HEK293 (cell line): ENCODE measurements around the gene DBX2.
A peak's percentile ranks its signal among the peaks of the same experiment; 100 is the strongest.

Source experiments
- CTCF ChIA-PET: fragments of 350-600 bp; formaldehyde crosslinking; extraction: SDS; loops from one replicate; lab custom pipeline; 2021; ENCODE audit warnings: antibody characterized with exemption; lab: Yijun Ruan, JAX
- POLR2A ChIA-PET: fragments of 300-600 bp; formaldehyde crosslinking; extraction: SDS; loops from one replicate; lab custom pipeline; 2020; ENCODE audit warnings: antibody characterized with exemption, inconsistent platforms; lab: Yijun Ruan, JAX
- H3K27ac ChIP-seq: fragments of 200-500 bp; sonication (Bioruptor generic); 2 replicates; pipeline ENCODE4 v1.5.1; 2014; ENCODE audit warnings: low read depth, low read length, control low read depth, inconsistent platforms; ENCODE audit errors: extremely low read depth
- H3K36me3 ChIP-seq, 2 experiments: fragments of 200-500 bp in 1 of 2; sonication (Bioruptor generic) in 1 of 2; 1 replicate in 1 of 2; 2 replicates in 1 of 2; pipeline ENCODE4 v1.5.1; 2014 to 2017; ENCODE audit warnings: inconsistent platforms in 2 of 2, low read length in 2 of 2; ENCODE audit not compliant: control insufficient read depth in 2 of 2, insufficient read depth in 1 of 2
- H3K4me1 ChIP-seq: fragments of 200-500 bp; sonication (Bioruptor generic); 2 replicates; pipeline ENCODE4 v1.5.1; 2014; ENCODE audit warnings: mild to moderate bottlenecking, low read length, inconsistent platforms; ENCODE audit not compliant: control insufficient read depth, insufficient read depth
- H3K4me3 ChIP-seq: 2 replicates; pipeline ENCODE4 v1.5.1; 2011; ENCODE audit warnings: low read depth, mild to moderate bottlenecking, control low read depth, low read length, moderate library complexity
- H3K9me3 ChIP-seq: fragments of 200-500 bp; sonication (Bioruptor generic); 2 replicates; pipeline ENCODE4 v1.5.1; 2014; ENCODE audit warnings: low read depth, low read length, inconsistent platforms; ENCODE audit not compliant: control insufficient read depth, insufficient read depth
- KLF10 ChIP-seq: fragments of 450-650 bp; IDR thresholded peaks from 2 replicates; pipeline ENCODE4 v1.5.1; 2018; ENCODE audit warnings: missing biosample characterization, mild to moderate bottlenecking, missing genetic modification characterization
- ZBTB17 ChIP-seq: fragments of 450-650 bp; formaldehyde crosslinking; IDR thresholded peaks from 2 replicates; pipeline ENCODE4 v1.5.1; 2016; ENCODE audit warnings: missing biosample characterization, missing genetic modification characterization
- ZNF10 ChIP-seq: fragments of 450-650 bp; formaldehyde crosslinking; IDR thresholded peaks from 2 replicates; pipeline ENCODE4 v1.5.1; 2017; ENCODE audit warnings: missing biosample characterization, missing genetic modification characterization
- ZNF16 ChIP-seq: fragments of 450-650 bp; formaldehyde crosslinking; IDR thresholded peaks from 2 replicates; pipeline ENCODE4 v1.5.1; 2016; ENCODE audit warnings: low read depth, missing biosample characterization, missing genetic modification characterization
- ZNF350 ChIP-seq: fragments of 450-650 bp; formaldehyde crosslinking; IDR thresholded peaks from 2 replicates; pipeline ENCODE4 v1.5.0; 2017; ENCODE audit warnings: missing biosample characterization, mild to moderate bottlenecking, missing genetic modification characterization
- ZNF510 ChIP-seq: fragments of 450-650 bp; formaldehyde crosslinking; IDR thresholded peaks from 2 replicates; pipeline ENCODE4 v1.5.1; 2018; ENCODE audit warnings: mild to moderate bottlenecking, missing genetic modification characterization, missing biosample characterization; ENCODE audit not compliant: insufficient replicate concordance
- ZNF548 ChIP-seq: fragments of 450-650 bp; formaldehyde crosslinking; IDR thresholded peaks from 2 replicates; pipeline ENCODE4 v1.5.1; 2016; ENCODE audit warnings: missing biosample characterization, missing genetic modification characterization
- ZNF596 ChIP-seq: fragments of 450-650 bp; IDR thresholded peaks from 2 replicates; pipeline ENCODE4 v1.5.0; 2018; ENCODE audit warnings: missing biosample characterization, mild to moderate bottlenecking, missing genetic modification characterization, moderate library complexity
- ZNF658 ChIP-seq: fragments of 450-650 bp; formaldehyde crosslinking; IDR thresholded peaks from 2 replicates; pipeline ENCODE4; 2016; ENCODE audit warnings: missing biosample characterization, missing genetic modification characterization
- ZNF791 ChIP-seq: fragments of 450-650 bp; formaldehyde crosslinking; IDR thresholded peaks from 2 replicates; pipeline ENCODE4 v1.5.1; 2016; ENCODE audit warnings: missing biosample characterization, missing genetic modification characterization
- TF ChIP-seq, protein P1 (sequence below): fragments of 450-650 bp; formaldehyde crosslinking; IDR thresholded peaks from 2 replicates; pipeline ENCODE4 v1.5.1; 2016; ENCODE audit warnings: missing biosample characterization, missing genetic modification characterization
- TF ChIP-seq, protein P2 (sequence below): fragments of 450-650 bp; formaldehyde crosslinking; IDR thresholded peaks from 2 replicates; pipeline ENCODE4 v1.5.1; 2017; ENCODE audit warnings: missing biosample characterization, mild to moderate bottlenecking, missing genetic modification characterization, moderate library complexity
- TF ChIP-seq, protein P3 (sequence below): fragments of 450-650 bp; formaldehyde crosslinking; conservative IDR thresholded peaks from 2 replicates; pipeline ENCODE4 v1.5.1; 2016; ENCODE audit warnings: low read depth, missing biosample characterization, missing genetic modification characterization
- TF ChIP-seq, protein P4 (sequence below): fragments of 450-650 bp; formaldehyde crosslinking; IDR thresholded peaks from 2 replicates; pipeline ENCODE4 v1.5.1; 2016; ENCODE audit warnings: missing biosample characterization, missing genetic modification characterization
- TF ChIP-seq, protein P5 (sequence below): fragments of 450-650 bp; formaldehyde crosslinking; IDR thresholded peaks from 2 replicates; pipeline ENCODE4 v1.5.1; 2016; ENCODE audit warnings: missing biosample characterization, missing genetic modification characterization
- TF ChIP-seq, protein P6 (sequence below): fragments of 450-650 bp; formaldehyde crosslinking; IDR thresholded peaks from 2 replicates; pipeline ENCODE4 v1.5.0; 2017; ENCODE audit warnings: missing biosample characterization, missing genetic modification characterization, borderline replicate concordance

DBX2 gene

DNA sequence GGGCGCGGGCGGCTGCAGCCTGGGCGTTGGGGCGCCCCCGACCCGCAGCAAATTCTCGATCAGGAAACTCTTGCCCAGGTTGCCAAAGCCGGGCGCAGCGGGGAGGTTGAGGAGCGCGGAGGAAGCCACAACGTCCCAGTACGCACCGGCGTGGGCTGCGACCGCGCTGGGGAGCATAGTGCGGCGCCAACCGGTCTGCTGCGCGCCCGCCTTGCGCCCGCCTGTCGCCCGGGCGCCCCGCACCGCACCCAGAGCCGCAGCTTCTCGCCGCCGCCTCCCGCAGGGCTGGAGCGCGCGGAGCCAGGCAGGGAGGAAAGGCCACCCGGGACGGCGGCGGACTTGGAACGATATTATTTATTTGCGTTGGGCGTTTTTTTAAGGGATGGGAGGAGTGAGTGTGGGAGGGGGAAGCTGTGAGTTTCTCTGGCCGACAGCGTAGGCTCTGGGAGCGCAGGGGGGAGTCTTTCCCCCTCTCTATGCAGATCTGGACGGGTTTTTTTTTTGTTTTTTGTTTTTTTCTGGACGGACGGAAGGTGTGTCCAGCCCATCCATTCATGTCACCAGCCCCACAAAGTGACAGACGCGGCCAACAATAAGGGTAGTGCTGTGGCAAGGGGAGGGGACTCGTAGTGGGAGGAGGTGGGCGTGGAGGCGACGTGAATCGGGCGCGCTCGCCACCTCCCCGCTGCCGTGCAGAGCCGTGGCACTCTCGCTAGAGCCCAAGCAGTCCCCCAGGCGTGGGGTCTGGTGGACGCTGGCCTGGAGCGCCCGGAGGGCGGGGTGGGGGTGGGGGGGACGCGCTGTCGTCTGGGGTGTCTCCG lies at the start of gene DBX2 (continued):
- TF ChIP-seq, protein P1, sequence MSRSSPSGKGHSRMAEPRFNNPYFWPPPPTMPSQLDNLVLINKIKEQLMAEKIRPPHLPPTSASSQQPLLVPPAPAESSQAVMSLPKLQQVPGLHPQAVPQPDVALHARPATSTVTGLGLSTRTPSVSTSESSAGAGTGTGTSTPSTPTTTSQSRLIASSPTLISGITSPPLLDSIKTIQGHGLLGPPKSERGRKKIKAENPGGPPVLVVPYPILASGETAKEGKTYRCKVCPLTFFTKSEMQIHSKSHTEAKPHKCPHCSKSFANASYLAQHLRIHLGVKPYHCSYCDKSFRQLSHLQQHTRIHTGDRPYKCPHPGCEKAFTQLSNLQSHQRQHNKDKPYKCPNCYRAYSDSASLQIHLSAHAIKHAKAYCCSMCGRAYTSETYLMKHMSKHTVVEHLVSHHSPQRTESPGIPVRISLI (tag by site-specific recombination): peak; percentile 74
- TF ChIP-seq KLF10 (tag by site-specific recombination): peak; percentile 80
- TF ChIP-seq, protein P2, sequence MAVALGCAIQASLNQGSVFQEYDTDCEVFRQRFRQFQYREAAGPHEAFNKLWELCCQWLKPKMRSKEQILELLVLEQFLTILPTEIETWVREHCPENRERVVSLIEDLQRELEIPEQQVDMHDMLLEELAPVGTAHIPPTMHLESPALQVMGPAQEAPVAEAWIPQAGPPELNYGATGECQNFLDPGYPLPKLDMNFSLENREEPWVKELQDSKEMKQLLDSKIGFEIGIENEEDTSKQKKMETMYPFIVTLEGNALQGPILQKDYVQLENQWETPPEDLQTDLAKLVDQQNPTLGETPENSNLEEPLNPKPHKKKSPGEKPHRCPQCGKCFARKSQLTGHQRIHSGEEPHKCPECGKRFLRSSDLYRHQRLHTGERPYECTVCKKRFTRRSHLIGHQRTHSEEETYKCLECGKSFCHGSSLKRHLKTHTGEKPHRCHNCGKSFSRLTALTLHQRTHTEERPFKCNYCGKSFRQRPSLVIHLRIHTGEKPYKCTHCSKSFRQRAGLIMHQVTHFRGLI (tag by site-specific recombination): peak; percentile 93

DNA sequence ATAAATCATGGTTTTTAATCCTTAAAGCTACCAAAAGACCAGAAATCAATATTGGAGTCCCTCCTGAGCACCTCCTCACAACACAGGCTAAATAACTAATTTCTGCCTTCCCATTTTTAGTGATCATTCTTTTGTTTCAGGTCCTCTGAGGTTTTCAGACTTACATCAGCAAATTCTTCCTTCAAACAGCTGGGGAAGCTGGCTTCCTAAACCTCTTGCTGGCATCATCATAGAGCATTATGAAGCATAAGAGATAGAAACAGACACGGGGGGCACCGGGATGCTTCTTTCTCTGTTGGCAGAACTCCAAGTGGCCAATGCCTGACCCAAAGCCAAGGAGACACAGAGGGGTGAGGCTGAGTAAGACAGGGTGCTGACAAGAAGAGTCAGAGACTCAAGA lies 47.9 kb upstream of the DBX2 start:
- POLR2A ChIA-PET: no interaction called here
- no peak overlapping the region for H3K4me3 ChIP-seq
- TF ChIP-seq ZBTB17 (no peak), ZNF350 (tag by site-specific recombination) (no peak), ZNF658 (no peak), ZNF791 (no peak), ZNF548 (tag by site-specific recombination) (no peak), ZNF10 (tag by site-specific recombination) (no peak), ZNF510 (tag by site-specific recombination) (no peak), ZNF596 (tag by site-specific recombination) (no peak), ZNF16 (no peak)
- TF ChIP-seq, protein P3, sequence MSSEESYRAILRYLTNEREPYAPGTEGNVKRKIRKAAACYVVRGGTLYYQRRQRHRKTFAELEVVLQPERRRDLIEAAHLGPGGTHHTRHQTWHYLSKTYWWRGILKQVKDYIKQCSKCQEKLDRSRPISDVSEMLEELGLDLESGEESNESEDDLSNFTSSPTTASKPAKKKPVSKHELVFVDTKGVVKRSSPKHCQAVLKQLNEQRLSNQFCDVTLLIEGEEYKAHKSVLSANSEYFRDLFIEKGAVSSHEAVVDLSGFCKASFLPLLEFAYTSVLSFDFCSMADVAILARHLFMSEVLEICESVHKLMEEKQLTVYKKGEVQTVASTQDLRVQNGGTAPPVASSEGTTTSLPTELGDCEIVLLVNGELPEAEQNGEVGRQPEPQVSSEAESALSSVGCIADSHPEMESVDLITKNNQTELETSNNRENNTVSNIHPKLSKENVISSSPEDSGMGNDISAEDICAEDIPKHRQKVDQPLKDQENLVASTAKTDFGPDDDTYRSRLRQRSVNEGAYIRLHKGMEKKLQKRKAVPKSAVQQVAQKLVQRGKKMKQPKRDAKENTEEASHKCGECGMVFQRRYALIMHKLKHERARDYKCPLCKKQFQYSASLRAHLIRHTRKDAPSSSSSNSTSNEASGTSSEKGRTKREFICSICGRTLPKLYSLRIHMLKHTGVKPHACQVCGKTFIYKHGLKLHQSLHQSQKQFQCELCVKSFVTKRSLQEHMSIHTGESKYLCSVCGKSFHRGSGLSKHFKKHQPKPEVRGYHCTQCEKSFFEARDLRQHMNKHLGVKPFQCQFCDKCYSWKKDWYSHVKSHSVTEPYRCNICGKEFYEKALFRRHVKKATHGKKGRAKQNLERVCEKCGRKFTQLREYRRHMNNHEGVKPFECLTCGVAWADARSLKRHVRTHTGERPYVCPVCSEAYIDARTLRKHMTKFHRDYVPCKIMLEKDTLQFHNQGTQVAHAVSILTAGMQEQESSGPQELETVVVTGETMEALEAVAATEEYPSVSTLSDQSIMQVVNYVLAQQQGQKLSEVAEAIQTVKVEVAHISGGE (tag by site-specific recombination): no peak
- TF ChIP-seq, protein P4, sequence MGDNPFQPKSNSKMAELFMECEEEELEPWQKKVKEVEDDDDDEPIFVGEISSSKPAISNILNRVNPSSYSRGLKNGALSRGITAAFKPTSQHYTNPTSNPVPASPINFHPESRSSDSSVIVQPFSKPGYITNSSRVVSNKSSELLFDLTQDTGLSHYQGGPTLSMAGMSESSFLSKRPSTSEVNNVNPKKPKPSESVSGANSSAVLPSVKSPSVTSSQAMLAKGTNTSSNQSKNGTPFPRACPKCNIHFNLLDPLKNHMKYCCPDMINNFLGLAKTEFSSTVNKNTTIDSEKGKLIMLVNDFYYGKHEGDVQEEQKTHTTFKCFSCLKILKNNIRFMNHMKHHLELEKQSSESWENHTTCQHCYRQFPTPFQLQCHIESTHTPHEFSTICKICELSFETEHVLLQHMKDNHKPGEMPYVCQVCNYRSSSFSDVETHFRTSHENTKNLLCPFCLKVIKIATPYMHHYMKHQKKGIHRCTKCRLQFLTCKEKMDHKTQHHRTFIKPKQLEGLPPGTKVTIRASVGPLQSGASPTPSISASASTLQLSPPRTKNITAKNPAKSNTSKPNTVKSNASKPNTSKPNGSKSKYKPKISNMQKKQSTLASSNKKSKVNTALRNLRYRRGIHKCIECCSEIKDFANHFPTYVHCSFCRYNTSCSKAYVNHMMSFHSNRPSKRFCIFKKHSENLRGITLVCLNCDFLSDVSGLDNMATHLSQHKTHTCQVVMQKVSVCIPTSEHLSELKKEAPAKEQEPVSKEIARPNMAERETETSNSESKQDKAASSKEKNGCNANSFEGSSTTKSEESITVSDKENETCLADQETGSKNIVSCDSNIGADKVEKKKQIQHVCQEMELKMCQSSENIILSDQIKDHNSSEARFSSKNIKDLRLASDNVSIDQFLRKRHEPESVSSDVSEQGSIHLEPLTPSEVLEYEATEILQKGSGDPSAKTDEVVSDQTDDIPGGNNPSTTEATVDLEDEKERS (tag by site-specific recombination): no peak
- TF ChIP-seq, protein P5, sequence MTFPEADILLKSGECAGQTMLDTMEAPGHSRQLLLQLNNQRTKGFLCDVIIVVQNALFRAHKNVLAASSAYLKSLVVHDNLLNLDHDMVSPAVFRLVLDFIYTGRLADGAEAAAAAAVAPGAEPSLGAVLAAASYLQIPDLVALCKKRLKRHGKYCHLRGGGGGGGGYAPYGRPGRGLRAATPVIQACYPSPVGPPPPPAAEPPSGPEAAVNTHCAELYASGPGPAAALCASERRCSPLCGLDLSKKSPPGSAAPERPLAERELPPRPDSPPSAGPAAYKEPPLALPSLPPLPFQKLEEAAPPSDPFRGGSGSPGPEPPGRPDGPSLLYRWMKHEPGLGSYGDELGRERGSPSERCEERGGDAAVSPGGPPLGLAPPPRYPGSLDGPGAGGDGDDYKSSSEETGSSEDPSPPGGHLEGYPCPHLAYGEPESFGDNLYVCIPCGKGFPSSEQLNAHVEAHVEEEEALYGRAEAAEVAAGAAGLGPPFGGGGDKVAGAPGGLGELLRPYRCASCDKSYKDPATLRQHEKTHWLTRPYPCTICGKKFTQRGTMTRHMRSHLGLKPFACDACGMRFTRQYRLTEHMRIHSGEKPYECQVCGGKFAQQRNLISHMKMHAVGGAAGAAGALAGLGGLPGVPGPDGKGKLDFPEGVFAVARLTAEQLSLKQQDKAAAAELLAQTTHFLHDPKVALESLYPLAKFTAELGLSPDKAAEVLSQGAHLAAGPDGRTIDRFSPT: no peak
- TF ChIP-seq, protein P6, sequence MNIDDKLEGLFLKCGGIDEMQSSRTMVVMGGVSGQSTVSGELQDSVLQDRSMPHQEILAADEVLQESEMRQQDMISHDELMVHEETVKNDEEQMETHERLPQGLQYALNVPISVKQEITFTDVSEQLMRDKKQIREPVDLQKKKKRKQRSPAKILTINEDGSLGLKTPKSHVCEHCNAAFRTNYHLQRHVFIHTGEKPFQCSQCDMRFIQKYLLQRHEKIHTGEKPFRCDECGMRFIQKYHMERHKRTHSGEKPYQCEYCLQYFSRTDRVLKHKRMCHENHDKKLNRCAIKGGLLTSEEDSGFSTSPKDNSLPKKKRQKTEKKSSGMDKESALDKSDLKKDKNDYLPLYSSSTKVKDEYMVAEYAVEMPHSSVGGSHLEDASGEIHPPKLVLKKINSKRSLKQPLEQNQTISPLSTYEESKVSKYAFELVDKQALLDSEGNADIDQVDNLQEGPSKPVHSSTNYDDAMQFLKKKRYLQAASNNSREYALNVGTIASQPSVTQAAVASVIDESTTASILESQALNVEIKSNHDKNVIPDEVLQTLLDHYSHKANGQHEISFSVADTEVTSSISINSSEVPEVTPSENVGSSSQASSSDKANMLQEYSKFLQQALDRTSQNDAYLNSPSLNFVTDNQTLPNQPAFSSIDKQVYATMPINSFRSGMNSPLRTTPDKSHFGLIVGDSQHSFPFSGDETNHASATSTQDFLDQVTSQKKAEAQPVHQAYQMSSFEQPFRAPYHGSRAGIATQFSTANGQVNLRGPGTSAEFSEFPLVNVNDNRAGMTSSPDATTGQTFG (tag by site-specific recombination): no peak
- H3K36me3 ChIP-seq: no peaks in the 10 kb centered on the region
- H3K9me3 ChIP-seq: no peaks in the 10 kb centered on the region
- no peaks in the 10 kb centered on the region for H3K4me1 ChIP-seq
- CTCF ChIA-PET: no interaction called here
- H3K27ac ChIP-seq: no peak overlapping the region
